ENCODE measurements around the gene TEX55.

DNA sequence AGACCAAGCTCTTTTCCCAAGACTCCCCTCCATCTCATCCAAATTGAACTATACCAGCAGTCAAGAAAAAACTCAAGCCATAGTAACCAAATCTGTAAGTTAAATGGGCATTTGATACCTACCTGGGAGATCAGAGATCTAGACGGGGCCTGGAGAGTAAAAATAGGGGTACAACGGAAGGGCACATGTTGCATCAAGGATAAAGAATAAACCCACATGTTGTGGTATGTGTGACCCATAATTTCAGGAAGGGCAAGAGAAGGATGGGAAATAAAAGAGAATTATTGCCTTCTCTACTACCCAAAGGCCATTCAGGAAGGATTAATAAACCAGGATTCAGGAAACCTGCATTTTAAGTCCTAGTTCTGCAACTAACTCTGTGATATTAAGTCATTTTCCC, 1.5 kb downstream of the TEX55 start:
- TF ChIP-seq, protein P1, sequence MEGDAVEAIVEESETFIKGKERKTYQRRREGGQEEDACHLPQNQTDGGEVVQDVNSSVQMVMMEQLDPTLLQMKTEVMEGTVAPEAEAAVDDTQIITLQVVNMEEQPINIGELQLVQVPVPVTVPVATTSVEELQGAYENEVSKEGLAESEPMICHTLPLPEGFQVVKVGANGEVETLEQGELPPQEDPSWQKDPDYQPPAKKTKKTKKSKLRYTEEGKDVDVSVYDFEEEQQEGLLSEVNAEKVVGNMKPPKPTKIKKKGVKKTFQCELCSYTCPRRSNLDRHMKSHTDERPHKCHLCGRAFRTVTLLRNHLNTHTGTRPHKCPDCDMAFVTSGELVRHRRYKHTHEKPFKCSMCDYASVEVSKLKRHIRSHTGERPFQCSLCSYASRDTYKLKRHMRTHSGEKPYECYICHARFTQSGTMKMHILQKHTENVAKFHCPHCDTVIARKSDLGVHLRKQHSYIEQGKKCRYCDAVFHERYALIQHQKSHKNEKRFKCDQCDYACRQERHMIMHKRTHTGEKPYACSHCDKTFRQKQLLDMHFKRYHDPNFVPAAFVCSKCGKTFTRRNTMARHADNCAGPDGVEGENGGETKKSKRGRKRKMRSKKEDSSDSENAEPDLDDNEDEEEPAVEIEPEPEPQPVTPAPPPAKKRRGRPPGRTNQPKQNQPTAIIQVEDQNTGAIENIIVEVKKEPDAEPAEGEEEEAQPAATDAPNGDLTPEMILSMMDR (IDR thresholded peaks at IDR 0.05): no peak
- no peak for TF ChIP-seq POLR2AphosphoS5 (IDR thresholded peaks at IDR 0.05; ENCODE audit: low read depth, low read length)
